A549 (cell line): ENCODE data around the gene IPO9. TPM values are rescaled to one million over a fixed set of nuclear protein-coding genes. Genes with fewer than 3 reads are reported as not detected.

Experiments
- ATAC-seq, 2 experiments: fragments of 200-7000 bp in 1 of 2; fragments of >200 bp in 1 of 2; cut with Nextera tagmentation in 1 of 2; cut with Tn5 transposase in 1 of 2; 3 replicates each; pipeline versions ENCODE4 v1.8.0 to v1.9.1; 2018 to 2020; ENCODE audit warnings: mild to moderate bottlenecking in 1 of 2, moderate library complexity in 1 of 2
- CTCF ChIA-PET: fragments of 300-600 bp; sonication (Branson Sonifier 250); formaldehyde crosslinking; extraction: SDS; loops from one replicate; lab custom pipeline; 2021; ENCODE audit warnings: antibody characterized with exemption, inconsistent platforms; lab: Yijun Ruan, JAX
- POLR2A ChIA-PET: fragments of 350-600 bp; formaldehyde crosslinking; extraction: SDS; loops from one replicate; lab custom pipeline; 2021; ENCODE audit warnings: antibody characterized with exemption, inconsistent platforms; lab: Yijun Ruan, JAX
- DNase-seq, 2 experiments: peaks; one replicate each; pipeline versions ENCODE4 v3.0.0 to v3.0.0-alpha.2; 2011 to 2016; ENCODE audit warnings: low read depth in 1 of 2, low spot score in 1 of 2
- FAIRE-seq: peaks from 2 replicates; lab custom pipeline; 2011; peaks lifted over from hg19 to GRCh38; lab: Jason Lieb, UNC
- H3K27ac ChIP-seq, 2 experiments: fragments of >200 bp; sonication (Bioruptor Twin); formaldehyde crosslinking; 3 replicates each; pipeline ENCODE4 v1.5.1; 2016 to 2017
- H3K4me1 ChIP-seq: fragments of >200 bp; sonication (Bioruptor Twin); formaldehyde crosslinking; 3 replicates; pipeline ENCODE4 v1.6.1; 2016
- H3K4me2 ChIP-seq: fragments of >200 bp; sonication (Bioruptor Twin); formaldehyde crosslinking; 3 replicates; pipeline ENCODE4 v1.6.1; 2016
- H3K4me3 ChIP-seq: fragments of >200 bp; sonication (Bioruptor Twin); formaldehyde crosslinking; 3 replicates; pipeline ENCODE4 v1.5.1; 2016
- H3K9me3 ChIP-seq: fragments of >200 bp; sonication (Bioruptor Twin); formaldehyde crosslinking; 3 replicates; pipeline ENCODE4 v1.6.1; 2016
- CBX2 ChIP-seq: fragments of 200-600 bp; sonication (generic); IDR thresholded peaks from 2 replicates; pipeline ENCODE4 v1.6.1; 2016; ENCODE audit warnings: low read depth, mild to moderate bottlenecking, borderline replicate concordance
- CHD2 ChIP-seq: fragments of 150-350 bp; IDR thresholded peaks from 2 replicates; pipeline ENCODE4 v1.6.1; 2014; ENCODE audit warnings: low read length; ENCODE audit not compliant: partially characterized antibody
- EHF ChIP-seq: fragments of 250-450 bp; sonication (Bioruptor Pico); IDR thresholded peaks from 2 replicates; pipeline ENCODE4 v1.5.0; 2020; ENCODE audit warnings: mild to moderate bottlenecking
- ESRRA ChIP-seq: fragments of 150-350 bp; IDR thresholded peaks from 2 replicates; pipeline ENCODE4 v1.6.1; 2014; ENCODE audit warnings: mild to moderate bottlenecking, low read length, borderline replicate concordance
- FOSL2 ChIP-seq, 2 experiments: fragments of 450-650 bp in 1 of 2; fragments of >200 bp in 1 of 2; sonication (Bioruptor Twin) in 1 of 2; formaldehyde crosslinking; IDR thresholded peaks; 2 replicates each; pipeline versions ENCODE4 v1.5.0 to v1.6.1; 2016 to 2020; ENCODE audit warnings: mild to moderate bottlenecking in 1 of 2, moderate library complexity in 1 of 2
- HMGXB4 ChIP-seq: fragments of 250-450 bp; sonication (Bioruptor Pico); IDR thresholded peaks from 2 replicates; pipeline ENCODE4 v1.5.0; 2021; ENCODE audit warnings: mild to moderate bottlenecking, moderate library complexity, borderline replicate concordance
- HOXB5 ChIP-seq: fragments of 250-450 bp; sonication (Bioruptor Pico); IDR thresholded peaks from 2 replicates; pipeline ENCODE4 v1.5.0; 2020; ENCODE audit warnings: mild to moderate bottlenecking, moderate library complexity
- JUN ChIP-seq, 2 experiments: fragments of >200 bp; sonication (Bioruptor Twin); formaldehyde crosslinking; IDR thresholded peaks; 2 replicates in 1 of 2; 3 replicates in 1 of 2; pipeline ENCODE4 v1.6.1; 2016 to 2017
- MAZ ChIP-seq: fragments of 150-350 bp; IDR thresholded peaks from 2 replicates; pipeline ENCODE4 v1.6.1; 2014; ENCODE audit warnings: antibody characterized with exemption, low read depth, low read length, borderline replicate concordance
- NPAS2 ChIP-seq: fragments of 250-450 bp; sonication (Bioruptor Pico); IDR thresholded peaks from 2 replicates; pipeline ENCODE4 v1.8.0; 2022; ENCODE audit warnings: mild to moderate bottlenecking, moderate library complexity, borderline replicate concordance
- POLR2AphosphoS2 ChIP-seq: conservative IDR thresholded peaks from 2 replicates; pipeline ENCODE4 v1.6.1; 2012; ENCODE audit warnings: low read length, improper control_type of control experiment, inconsistent platforms
- RAD21 ChIP-seq, 2 experiments: fragments of >200 bp in 1 of 2; sonication (Bioruptor Twin) in 1 of 2; formaldehyde crosslinking in 1 of 2; IDR thresholded peaks in 1 of 2; conservative IDR thresholded peaks in 1 of 2; 2 replicates in 1 of 2; 3 replicates in 1 of 2; pipeline ENCODE4 v1.6.1; 2012 to 2018; ENCODE audit warnings: inconsistent platforms in 1 of 2
- RARB ChIP-seq: fragments of 250-450 bp; sonication (Bioruptor Pico); IDR thresholded peaks from 2 replicates; pipeline ENCODE4 v1.8.0; 2021; ENCODE audit warnings: mild to moderate bottlenecking, moderate library complexity
- RFX5 ChIP-seq: fragments of 450-650 bp; IDR thresholded peaks from 2 replicates; pipeline ENCODE4 v1.7.1; 2014; ENCODE audit warnings: antibody characterized with exemption, mild to moderate bottlenecking, moderate library complexity
- SMC3 ChIP-seq: fragments of >200 bp; sonication (Bioruptor Twin); formaldehyde crosslinking; IDR thresholded peaks from 3 replicates; pipeline ENCODE4 v1.6.1; 2018; ENCODE audit warnings: inconsistent platforms
- SREBF2 ChIP-seq: fragments of 450-650 bp; IDR thresholded peaks from 2 replicates; pipeline ENCODE4 v1.6.1; 2014; ENCODE audit warnings: mild to moderate bottlenecking, moderate library complexity
- ZC3H11A ChIP-seq: fragments of 450-650 bp; IDR thresholded peaks from 2 replicates; pipeline ENCODE4 v1.6.1; 2014; ENCODE audit warnings: antibody characterized with exemption, mild to moderate bottlenecking
- WGBS: methylation state at CpG from one replicate; pipeline ENCODE4 v1.1.6; 2017; ENCODE audit errors: missing lambda C conversion rate; 5-methylcytosine and 5-hydroxymethylcytosine counted together
- polyA plus RNA-seq, 4 experiments: library from polyadenylated mRNA; depleted of rRNA in 3 of 4; stranded (reverse); fragments of >200 nt; fragmentation: RNase III in 1 of 4; extraction: RNeasy Plus Mini Kit Qiagen cat#74134 plus additional on column Dnase treatment in 1 of 4; gene quantifications; 2 replicates in 3 of 4; 3 replicates in 1 of 4; pipeline ENCODE4 v1.2.3, GENCODE V29; 2011 to 2017
- TF ChIP-seq, protein P1 (sequence below): fragments of >200 bp; sonication (Bioruptor Twin); formaldehyde crosslinking; IDR thresholded peaks from 3 replicates; pipeline ENCODE4 v1.5.1; 2016
- TF ChIP-seq, protein P2 (sequence below): fragments of 250-450 bp; sonication (Bioruptor Pico); IDR thresholded peaks from 2 replicates; pipeline ENCODE4 v1.5.0; 2020; ENCODE audit warnings: low read depth, mild to moderate bottlenecking, moderate library complexity

Gene IPO9
- polyA plus RNA-seq, 2 of the 4 experiments (the other 2 are of a cell fraction) = 40.1 to 77.5 TPM

DNA sequence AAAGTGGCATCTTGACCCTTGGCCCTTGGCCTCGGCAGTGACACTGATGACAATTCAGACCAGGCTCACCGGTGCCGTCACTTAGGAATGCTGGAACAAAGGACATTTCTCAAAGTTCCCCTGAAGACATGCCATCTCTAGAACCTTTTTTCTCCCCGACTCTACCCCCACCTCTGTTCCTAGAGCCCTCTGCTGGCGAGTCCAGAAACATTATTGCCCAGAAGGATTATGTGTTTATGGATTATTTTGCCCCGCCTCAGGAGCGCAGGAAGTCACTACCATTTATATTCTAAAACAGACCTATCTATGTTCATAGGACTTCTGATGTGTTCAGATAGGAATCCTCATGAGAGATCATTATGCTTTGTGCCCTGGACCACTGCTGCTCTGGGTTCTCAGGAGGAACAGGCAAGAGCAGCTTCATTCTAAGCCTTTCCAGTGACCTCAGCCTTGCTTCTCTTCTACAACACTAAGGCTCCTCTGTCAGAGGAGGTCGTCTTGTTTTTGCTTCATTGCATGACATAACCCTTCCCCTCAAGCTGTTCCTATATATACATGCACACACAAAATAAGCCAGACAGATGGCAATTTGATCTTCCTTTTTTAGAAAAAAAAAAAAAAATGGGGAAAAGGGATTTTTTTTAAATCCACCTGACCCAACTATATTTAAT is 47.3 kb downstream of the IPO9 start:
- no peak for FAIRE-seq
- H3K27ac ChIP-seq = no peak overlapping the region
- no peak overlapping the region for H3K4me3 ChIP-seq
- no peak for DNase-seq
- ATAC-seq = peak; percentile 71 to 76; a peak in 5 of 6 replicates
- no peaks in the 10 kb centered on the region for H3K9me3 ChIP-seq
- H3K4me1 ChIP-seq = no peaks in the 10 kb centered on the region
- whole genome bisulfite sequencing = 61% methylated on average over 8 of the region's 8 CpGs
- no peak for TF ChIP-seq CHD2
- TF ChIP-seq, protein P1, sequence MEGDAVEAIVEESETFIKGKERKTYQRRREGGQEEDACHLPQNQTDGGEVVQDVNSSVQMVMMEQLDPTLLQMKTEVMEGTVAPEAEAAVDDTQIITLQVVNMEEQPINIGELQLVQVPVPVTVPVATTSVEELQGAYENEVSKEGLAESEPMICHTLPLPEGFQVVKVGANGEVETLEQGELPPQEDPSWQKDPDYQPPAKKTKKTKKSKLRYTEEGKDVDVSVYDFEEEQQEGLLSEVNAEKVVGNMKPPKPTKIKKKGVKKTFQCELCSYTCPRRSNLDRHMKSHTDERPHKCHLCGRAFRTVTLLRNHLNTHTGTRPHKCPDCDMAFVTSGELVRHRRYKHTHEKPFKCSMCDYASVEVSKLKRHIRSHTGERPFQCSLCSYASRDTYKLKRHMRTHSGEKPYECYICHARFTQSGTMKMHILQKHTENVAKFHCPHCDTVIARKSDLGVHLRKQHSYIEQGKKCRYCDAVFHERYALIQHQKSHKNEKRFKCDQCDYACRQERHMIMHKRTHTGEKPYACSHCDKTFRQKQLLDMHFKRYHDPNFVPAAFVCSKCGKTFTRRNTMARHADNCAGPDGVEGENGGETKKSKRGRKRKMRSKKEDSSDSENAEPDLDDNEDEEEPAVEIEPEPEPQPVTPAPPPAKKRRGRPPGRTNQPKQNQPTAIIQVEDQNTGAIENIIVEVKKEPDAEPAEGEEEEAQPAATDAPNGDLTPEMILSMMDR = peak; percentile 42
- TF ChIP-seq RAD21 (conservative IDR thresholded peaks at IDR 0.05 in 1 of 2, IDR thresholded peaks at IDR 0.05 in 1 of 2) = 0 out of 5 replicates have a peak, but pooled peaks have one; percentile 11 to 19
- no peak for TF ChIP-seq SREBF2
- TF ChIP-seq, protein P2, sequence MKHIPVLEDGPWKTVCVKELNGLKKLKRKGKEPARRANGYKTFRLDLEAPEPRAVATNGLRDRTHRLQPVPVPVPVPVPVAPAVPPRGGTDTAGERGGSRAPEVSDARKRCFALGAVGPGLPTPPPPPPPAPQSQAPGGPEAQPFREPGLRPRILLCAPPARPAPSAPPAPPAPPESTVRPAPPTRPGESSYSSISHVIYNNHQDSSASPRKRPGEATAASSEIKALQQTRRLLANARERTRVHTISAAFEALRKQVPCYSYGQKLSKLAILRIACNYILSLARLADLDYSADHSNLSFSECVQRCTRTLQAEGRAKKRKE (CRISPR knock-in tag) = no peak
- no peak for TF ChIP-seq ESRRA
- no peak for TF ChIP-seq JUN (IDR thresholded peaks at IDR 0.05)
- peak; percentile 34; the same call in 1 of the 3 replicates for TF ChIP-seq SMC3
- TF ChIP-seq RFX5 = no peak
- no peak overlapping the region for H3K4me2 ChIP-seq
- CTCF ChIA-PET = interaction anchor here (1.4 to 16.1 kb wide), 6 partner anchors 9 to 345 kb away, joined by 4 to 245 read pairs (median 8); no protein-coding TSS in a partner anchor
- POLR2A ChIA-PET = no interaction called here

- no peak for FAIRE-seq
- H3K27ac ChIP-seq = no peak overlapping the region
- peaks cover 8% of the 10 kb centered on the region for H3K4me1 ChIP-seq
- peak; percentile 57 to 58 for DNase-seq
- H3K4me3 ChIP-seq = no peak overlapping the region
- no peak overlapping the region for H3K4me2 ChIP-seq
- ChIA-PET POLR2A (interaction anchor here (0.5 to 0.8 kb wide), 4 partner anchors 9 to 135 kb away, joined by 3 read pairs; partner anchors contain the start of gene TIMM17A), CTCF (interaction anchor here (0.7 to 16.1 kb wide), 24 partner anchors 10 to 346 kb away, joined by 3 to 245 read pairs (median 5); partner anchors contain the start of genes SHISA4 and TIMM17A)
- WGBS = 61% methylated on average over 6 of the region's 6 CpGs
- H3K9me3 ChIP-seq = no peaks in the 10 kb centered on the region
- TF ChIP-seq, protein P1 = peak; percentile 63
- TF ChIP-seq FOSL2 (IDR thresholded peaks at IDR 0.05) (no peak), FOSL2 (CRISPR knock-in tag; IDR thresholded peaks at IDR 0.05) (no peak), RAD21 (conservative IDR thresholded peaks at IDR 0.05 in 1 of 2, IDR thresholded peaks at IDR 0.05 in 1 of 2) (peak; percentile 53), JUN (IDR thresholded peaks at IDR 0.05) (no peak), SMC3 (peak; percentile 47), POLR2AphosphoS2 (no peak)
- peak; percentile 68 to 70; a peak in 4 of 6 replicates for ATAC-seq
Measured at GRCh38 chr1:201877877-201878401, 49.0 kb downstream of the IPO9 start.

DNA sequence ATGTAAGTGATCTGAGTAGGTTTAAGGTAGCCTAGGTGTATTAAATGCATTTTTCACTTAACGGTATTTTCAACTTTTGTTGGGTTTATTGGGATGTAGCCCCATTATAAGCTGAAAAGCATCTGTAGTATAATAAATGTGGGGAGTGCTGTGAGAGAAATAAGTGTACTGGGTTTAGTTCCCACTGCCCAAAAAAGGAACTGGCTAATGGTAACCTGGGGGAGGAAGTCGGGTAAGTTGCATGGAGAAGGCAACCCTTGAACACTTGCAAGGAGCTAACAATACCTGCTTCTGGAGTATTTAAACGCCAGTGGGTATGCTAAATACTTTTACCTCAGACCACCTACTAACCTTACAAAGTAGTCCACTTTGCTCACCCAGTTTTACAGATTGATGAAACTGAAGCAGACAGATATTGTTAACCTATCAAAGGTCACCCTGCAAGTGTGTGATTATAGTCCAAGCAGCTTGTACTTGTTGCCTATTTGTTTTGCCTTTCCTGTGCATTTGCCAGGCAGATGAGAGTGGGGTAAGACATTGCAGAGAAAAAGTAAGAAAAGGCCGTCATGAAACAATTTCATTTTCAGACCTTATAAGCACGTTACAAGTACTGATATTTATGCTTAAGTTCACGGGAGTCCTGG is 52.1 kb downstream of the IPO9 start:
- TF ChIP-seq HOXB5 (CRISPR knock-in tag) (no peak), RARB (CRISPR knock-in tag) (no peak), MAZ (no peak), ZC3H11A (no peak), CBX2 (no peak), NPAS2 (CRISPR knock-in tag) (no peak), RFX5 (no peak), EHF (CRISPR knock-in tag) (no peak), HMGXB4 (CRISPR knock-in tag) (no peak)
- H3K27ac ChIP-seq = no peak overlapping the region
- peaks cover 39% of the 10 kb centered on the region for H3K4me1 ChIP-seq
- no peak overlapping the region for H3K4me2 ChIP-seq
- ChIA-PET POLR2A (interaction anchor here (0.6 to 0.8 kb wide), 2 partner anchors 8 to 248 kb away, joined by 3 to 4 read pairs; partner anchors contain the start of gene SHISA4), CTCF (interaction anchor here (0.6 to 16.1 kb wide), 10 partner anchors 8 to 368 kb away, joined by 3 to 245 read pairs (median 3); partner anchors contain the start of genes SHISA4 and TIMM17A)
- H3K9me3 ChIP-seq = no peaks in the 10 kb centered on the region
- WGBS = 86% methylated on average over 6 of the region's 6 CpGs
- ATAC-seq (no peak), FAIRE-seq (no peak), DNase-seq (no peak)
- no peak overlapping the region for H3K4me3 ChIP-seq
